ENCODE measurements around the gene SERPINH1.

GRCh38 chr11:75516886-75517285 lies 45.2 kb upstream of the SERPINH1 start:
- TF ChIP-seq CTCF (IDR thresholded peaks at IDR 0.05; ENCODE audit: low read length), result no peak
- TF ChIP-seq EZH2phosphoT487 (IDR thresholded peaks at IDR 0.05; ENCODE audit: low read length), result no peak

All from MM.1S (cell line).